ENCODE data around the gene CISD1.
"Not testable (repeated sequence)": the region's sequence is repeated elsewhere in the genome, so short reads cannot be mapped to it uniquely, and the experiment has no call there.

GRCh38 chr10:58244242-58244641 is 24.7 kb upstream of the CISD1 start:
- TF ChIP-seq, protein P1, sequence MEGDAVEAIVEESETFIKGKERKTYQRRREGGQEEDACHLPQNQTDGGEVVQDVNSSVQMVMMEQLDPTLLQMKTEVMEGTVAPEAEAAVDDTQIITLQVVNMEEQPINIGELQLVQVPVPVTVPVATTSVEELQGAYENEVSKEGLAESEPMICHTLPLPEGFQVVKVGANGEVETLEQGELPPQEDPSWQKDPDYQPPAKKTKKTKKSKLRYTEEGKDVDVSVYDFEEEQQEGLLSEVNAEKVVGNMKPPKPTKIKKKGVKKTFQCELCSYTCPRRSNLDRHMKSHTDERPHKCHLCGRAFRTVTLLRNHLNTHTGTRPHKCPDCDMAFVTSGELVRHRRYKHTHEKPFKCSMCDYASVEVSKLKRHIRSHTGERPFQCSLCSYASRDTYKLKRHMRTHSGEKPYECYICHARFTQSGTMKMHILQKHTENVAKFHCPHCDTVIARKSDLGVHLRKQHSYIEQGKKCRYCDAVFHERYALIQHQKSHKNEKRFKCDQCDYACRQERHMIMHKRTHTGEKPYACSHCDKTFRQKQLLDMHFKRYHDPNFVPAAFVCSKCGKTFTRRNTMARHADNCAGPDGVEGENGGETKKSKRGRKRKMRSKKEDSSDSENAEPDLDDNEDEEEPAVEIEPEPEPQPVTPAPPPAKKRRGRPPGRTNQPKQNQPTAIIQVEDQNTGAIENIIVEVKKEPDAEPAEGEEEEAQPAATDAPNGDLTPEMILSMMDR (IDR thresholded peaks at IDR 0.05), result not testable (repeated sequence)
- TF ChIP-seq ELF4 (CRISPR knock-in tag; IDR thresholded peaks at IDR 0.05; ENCODE audit: low read depth); USF1 (CRISPR knock-in tag; IDR thresholded peaks at IDR 0.05); RELA (CRISPR knock-in tag; IDR thresholded peaks at IDR 0.05; ENCODE audit: borderline replicate concordance); ZNF121 (CRISPR knock-in tag; IDR thresholded peaks at IDR 0.05); ATF3 (CRISPR knock-in tag; conservative IDR thresholded peaks at IDR 0.05); MAX (CRISPR knock-in tag; IDR thresholded peaks at IDR 0.05); ZNF416 (CRISPR knock-in tag; IDR thresholded peaks at IDR 0.05): not testable (repeated sequence)
- TF ChIP-seq, protein P2, sequence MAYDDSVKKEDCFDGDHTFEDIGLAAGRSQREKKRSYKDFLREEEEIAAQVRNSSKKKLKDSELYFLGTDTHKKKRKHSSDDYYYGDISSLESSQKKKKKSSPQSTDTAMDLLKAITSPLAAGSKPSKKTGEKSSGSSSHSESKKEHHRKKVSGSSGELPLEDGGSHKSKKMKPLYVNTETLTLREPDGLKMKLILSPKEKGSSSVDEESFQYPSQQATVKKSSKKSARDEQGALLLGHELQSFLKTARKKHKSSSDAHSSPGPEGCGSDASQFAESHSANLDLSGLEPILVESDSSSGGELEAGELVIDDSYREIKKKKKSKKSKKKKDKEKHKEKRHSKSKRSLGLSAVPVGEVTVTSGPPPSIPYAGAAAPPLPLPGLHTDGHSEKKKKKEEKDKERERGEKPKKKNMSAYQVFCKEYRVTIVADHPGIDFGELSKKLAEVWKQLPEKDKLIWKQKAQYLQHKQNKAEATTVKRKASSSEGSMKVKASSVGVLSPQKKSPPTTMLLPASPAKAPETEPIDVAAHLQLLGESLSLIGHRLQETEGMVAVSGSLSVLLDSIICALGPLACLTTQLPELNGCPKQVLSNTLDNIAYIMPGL (CRISPR knock-in tag; IDR thresholded peaks at IDR 0.05), result not testable (repeated sequence)
- TF ChIP-seq, protein P3, sequence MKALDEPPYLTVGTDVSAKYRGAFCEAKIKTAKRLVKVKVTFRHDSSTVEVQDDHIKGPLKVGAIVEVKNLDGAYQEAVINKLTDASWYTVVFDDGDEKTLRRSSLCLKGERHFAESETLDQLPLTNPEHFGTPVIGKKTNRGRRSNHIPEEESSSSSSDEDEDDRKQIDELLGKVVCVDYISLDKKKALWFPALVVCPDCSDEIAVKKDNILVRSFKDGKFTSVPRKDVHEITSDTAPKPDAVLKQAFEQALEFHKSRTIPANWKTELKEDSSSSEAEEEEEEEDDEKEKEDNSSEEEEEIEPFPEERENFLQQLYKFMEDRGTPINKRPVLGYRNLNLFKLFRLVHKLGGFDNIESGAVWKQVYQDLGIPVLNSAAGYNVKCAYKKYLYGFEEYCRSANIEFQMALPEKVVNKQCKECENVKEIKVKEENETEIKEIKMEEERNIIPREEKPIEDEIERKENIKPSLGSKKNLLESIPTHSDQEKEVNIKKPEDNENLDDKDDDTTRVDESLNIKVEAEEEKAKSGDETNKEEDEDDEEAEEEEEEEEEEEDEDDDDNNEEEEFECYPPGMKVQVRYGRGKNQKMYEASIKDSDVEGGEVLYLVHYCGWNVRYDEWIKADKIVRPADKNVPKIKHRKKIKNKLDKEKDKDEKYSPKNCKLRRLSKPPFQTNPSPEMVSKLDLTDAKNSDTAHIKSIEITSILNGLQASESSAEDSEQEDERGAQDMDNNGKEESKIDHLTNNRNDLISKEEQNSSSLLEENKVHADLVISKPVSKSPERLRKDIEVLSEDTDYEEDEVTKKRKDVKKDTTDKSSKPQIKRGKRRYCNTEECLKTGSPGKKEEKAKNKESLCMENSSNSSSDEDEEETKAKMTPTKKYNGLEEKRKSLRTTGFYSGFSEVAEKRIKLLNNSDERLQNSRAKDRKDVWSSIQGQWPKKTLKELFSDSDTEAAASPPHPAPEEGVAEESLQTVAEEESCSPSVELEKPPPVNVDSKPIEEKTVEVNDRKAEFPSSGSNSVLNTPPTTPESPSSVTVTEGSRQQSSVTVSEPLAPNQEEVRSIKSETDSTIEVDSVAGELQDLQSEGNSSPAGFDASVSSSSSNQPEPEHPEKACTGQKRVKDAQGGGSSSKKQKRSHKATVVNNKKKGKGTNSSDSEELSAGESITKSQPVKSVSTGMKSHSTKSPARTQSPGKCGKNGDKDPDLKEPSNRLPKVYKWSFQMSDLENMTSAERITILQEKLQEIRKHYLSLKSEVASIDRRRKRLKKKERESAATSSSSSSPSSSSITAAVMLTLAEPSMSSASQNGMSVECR (CRISPR knock-in tag; IDR thresholded peaks at IDR 0.05; ENCODE audit: borderline replicate concordance), result not testable (repeated sequence)
- TF ChIP-seq, protein P4, sequence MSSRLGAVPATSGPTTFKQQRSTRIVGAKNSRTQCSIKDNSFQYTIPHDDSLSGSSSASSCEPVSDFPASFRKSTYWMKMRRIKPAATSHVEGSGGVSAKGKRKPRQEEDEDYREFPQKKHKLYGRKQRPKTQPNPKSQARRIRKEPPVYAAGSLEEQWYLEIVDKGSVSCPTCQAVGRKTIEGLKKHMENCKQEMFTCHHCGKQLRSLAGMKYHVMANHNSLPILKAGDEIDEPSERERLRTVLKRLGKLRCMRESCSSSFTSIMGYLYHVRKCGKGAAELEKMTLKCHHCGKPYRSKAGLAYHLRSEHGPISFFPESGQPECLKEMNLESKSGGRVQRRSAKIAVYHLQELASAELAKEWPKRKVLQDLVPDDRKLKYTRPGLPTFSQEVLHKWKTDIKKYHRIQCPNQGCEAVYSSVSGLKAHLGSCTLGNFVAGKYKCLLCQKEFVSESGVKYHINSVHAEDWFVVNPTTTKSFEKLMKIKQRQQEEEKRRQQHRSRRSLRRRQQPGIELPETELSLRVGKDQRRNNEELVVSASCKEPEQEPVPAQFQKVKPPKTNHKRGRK (CRISPR knock-in tag; IDR thresholded peaks at IDR 0.05; ENCODE audit: borderline replicate concordance), result not testable (repeated sequence)

Measured in WTC11 (cell line).